ENCODE results near the gene METTL22.
"Not testable (repeated sequence)": the region's sequence is repeated elsewhere in the genome, so short reads cannot be mapped to it uniquely, and the experiment has no call there.

METTL22 gene

DNA sequence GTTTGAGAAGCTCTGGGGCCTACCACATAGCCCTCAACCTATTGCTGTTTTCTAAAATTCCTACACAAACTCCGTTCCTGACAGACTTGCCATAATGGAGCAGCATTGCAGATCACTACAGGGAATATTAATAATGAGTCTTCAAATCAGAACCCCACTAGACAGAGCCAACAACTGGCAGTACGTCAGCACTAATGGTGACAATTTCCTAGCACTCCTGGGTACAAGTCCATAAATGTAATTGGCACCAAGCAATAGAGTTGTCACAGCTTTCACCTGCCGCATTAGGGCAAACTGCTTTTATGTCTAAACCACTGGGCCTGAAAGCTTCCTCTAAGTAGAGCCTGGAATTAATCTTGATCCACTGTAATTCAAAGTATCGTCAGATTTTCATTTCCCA, 27.4 kb downstream of the METTL22 start:
- no peak overlapping the region for H3K9ac ChIP-seq (ENCODE audit: low read length in 2 of 2)
- no peaks in the 10 kb centered on the region for H3K4me1 ChIP-seq (ENCODE audit: control insufficient read depth, insufficient read depth, low read length)
- no peak overlapping the region for H3K27ac ChIP-seq (ENCODE audit: low read length)
- H3K9me3 ChIP-seq (ENCODE audit: control insufficient read depth in 2 of 2, low read length in 2 of 2), result no peaks in the 10 kb centered on the region
- no peaks in the 10 kb centered on the region for H3K27me3 ChIP-seq (ENCODE audit: control insufficient read depth in 1 of 2, insufficient read depth in 2 of 2, low read length in 2 of 2)
- H3K36me3 ChIP-seq (ENCODE audit: control insufficient read depth in 2 of 2, insufficient read depth in 2 of 2, low read length in 2 of 2), result peaks cover 34 to 40% of the 10 kb centered on the region in 2 donors
- H3K4me3 ChIP-seq (ENCODE audit: low read length in 2 of 2), result no peak overlapping the region

DNA sequence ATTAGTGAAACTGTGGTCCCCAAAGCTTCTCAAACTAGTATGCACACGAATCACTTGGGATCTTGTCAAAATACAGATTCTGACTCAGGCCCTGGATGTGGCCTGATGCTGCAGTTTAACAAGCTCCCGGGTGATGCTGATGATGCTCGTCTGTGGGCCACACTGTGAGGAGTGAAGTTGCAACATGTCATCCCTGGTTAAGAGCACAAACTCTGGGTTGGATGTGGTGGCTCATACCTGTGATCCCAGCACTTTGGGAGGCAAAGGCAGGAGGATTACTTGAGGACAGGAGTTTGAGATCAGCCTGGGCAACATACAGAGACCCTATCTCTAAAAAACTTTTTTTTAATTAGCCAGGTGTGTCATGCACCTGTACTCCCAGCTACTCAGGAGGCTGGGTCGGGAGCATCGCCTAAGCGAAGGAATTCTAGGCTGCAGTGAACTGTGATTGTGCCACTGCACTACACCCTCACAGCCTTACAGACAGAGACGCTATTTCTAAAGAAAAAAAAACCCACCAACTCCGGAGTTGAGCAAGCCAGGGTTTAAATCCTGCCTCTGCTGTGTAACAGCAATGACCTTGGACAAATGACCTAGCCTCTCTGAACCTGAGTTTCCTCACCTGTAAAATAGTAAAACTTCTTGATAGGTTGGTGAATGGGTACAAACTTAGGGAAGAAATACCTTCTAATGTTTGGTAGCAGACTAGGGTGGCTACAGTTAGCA, 28.5 kb downstream of the METTL22 start:
- no peaks in the 10 kb centered on the region for H3K9me3 ChIP-seq (ENCODE audit: control insufficient read depth in 2 of 2, low read length in 2 of 2)
- no peaks in the 10 kb centered on the region for H3K4me1 ChIP-seq (ENCODE audit: control insufficient read depth, insufficient read depth, low read length)
- no peak overlapping the region for H3K4me3 ChIP-seq (ENCODE audit: low read length in 2 of 2)

GRCh38 chr16:8651958-8652357, 30.5 kb downstream of the METTL22 start:
- not testable (repeated sequence) for H3K4me1 ChIP-seq (ENCODE audit: control insufficient read depth, insufficient read depth, low read length); H3K27me3 ChIP-seq (ENCODE audit: control insufficient read depth in 1 of 2, insufficient read depth in 2 of 2, low read length in 2 of 2); H3K9ac ChIP-seq (ENCODE audit: low read length in 2 of 2); H3K27ac ChIP-seq (ENCODE audit: low read length); H3K9me3 ChIP-seq (ENCODE audit: control insufficient read depth in 2 of 2, low read length in 2 of 2); H3K4me3 ChIP-seq (ENCODE audit: low read length in 2 of 2)
- peaks cover 9 to 16% of the 10 kb centered on the region in 2 donors for H3K36me3 ChIP-seq (ENCODE audit: control insufficient read depth in 2 of 2, insufficient read depth in 2 of 2, low read length in 2 of 2)

More for the DNA sequence above, 28.5 kb downstream of the METTL22 start:
- Histone ChIP-seq H3K36me3 (ENCODE audit: control insufficient read depth in 2 of 2, insufficient read depth in 2 of 2, low read length in 2 of 2) (peaks cover 25 to 30% of the 10 kb centered on the region in 2 donors), H3K27ac (ENCODE audit: low read length) (no peak overlapping the region), H3K9ac (ENCODE audit: low read length in 2 of 2) (no peak overlapping the region), H3K27me3 (ENCODE audit: control insufficient read depth in 1 of 2, insufficient read depth in 2 of 2, low read length in 2 of 2) (no peaks in the 10 kb centered on the region)

DNA sequence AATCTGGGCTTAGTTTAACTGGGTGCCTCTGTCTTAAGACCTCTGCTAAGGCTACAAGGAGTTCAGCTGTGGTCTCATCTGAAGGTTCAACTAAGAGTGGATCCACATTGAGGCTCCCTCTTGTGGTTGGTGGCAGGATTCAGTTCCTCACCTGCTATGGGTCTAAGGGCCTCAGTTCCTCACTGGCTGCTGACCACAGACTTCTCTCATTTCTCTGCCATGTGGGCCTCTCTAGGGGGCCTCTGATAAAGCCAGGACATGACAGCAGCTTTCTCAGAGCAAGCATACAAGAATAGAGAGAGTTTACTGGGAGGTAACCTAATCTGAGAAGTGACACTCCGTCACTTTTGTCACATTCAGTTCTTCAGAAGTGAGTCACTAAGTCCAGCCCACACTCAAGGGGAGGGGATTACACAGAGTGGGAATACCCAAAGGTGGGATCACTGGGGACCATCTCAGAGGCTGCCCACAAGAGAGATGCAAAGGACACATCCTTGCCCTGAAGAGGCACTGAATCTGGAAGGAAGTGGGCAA, 33.8 kb downstream of the METTL22 start:
- H3K4me1 ChIP-seq (ENCODE audit: control insufficient read depth, insufficient read depth, low read length), result no peaks in the 10 kb centered on the region
- H3K36me3 ChIP-seq (ENCODE audit: control insufficient read depth in 2 of 2, insufficient read depth in 2 of 2, low read length in 2 of 2), result peaks cover 0 to 2% of the 10 kb centered on the region in 2 donors
- H3K27ac ChIP-seq (ENCODE audit: low read length), result no peak overlapping the region
- no peaks in the 10 kb centered on the region for H3K9me3 ChIP-seq (ENCODE audit: control insufficient read depth in 2 of 2, low read length in 2 of 2)
- H3K4me3 ChIP-seq (ENCODE audit: low read length in 2 of 2), result no peak overlapping the region
- H3K9ac ChIP-seq (ENCODE audit: low read length in 2 of 2), result no peak overlapping the region
- H3K27me3 ChIP-seq (ENCODE audit: control insufficient read depth in 1 of 2, insufficient read depth in 2 of 2, low read length in 2 of 2), result no peaks in the 10 kb centered on the region

DNA sequence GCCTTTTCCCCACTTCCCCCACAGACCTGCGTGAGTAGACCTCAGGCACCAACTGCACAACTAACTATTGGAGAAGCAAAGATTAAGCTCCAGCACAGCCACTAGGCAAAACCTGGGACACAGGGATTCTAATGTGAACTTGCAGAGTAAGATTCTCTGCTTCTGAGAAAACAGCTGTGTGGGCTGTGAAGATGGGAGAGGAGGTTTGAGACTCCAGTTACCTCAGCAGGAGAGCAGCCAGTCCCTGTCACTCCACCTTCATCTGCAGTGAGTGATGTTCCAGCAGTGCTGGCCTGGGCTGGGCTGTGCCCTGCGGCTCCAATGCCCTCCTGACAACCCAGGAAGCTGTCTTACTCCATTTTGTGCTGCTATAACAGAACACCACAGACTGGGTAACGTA, 34.9 kb downstream of the METTL22 start:
- peaks cover 0 to 2% of the 10 kb centered on the region in 2 donors for H3K36me3 ChIP-seq (ENCODE audit: control insufficient read depth in 2 of 2, insufficient read depth in 2 of 2, low read length in 2 of 2)
- no peaks in the 10 kb centered on the region for H3K27me3 ChIP-seq (ENCODE audit: control insufficient read depth in 1 of 2, insufficient read depth in 2 of 2, low read length in 2 of 2)
- no peak overlapping the region for H3K9ac ChIP-seq (ENCODE audit: low read length in 2 of 2)
- no peak overlapping the region for H3K4me3 ChIP-seq (ENCODE audit: low read length in 2 of 2)
- no peaks in the 10 kb centered on the region for H3K4me1 ChIP-seq (ENCODE audit: control insufficient read depth, insufficient read depth, low read length)
- H3K27ac ChIP-seq (ENCODE audit: low read length), result no peak overlapping the region
- H3K9me3 ChIP-seq (ENCODE audit: control insufficient read depth in 2 of 2, low read length in 2 of 2), result no peaks in the 10 kb centered on the region

DNA sequence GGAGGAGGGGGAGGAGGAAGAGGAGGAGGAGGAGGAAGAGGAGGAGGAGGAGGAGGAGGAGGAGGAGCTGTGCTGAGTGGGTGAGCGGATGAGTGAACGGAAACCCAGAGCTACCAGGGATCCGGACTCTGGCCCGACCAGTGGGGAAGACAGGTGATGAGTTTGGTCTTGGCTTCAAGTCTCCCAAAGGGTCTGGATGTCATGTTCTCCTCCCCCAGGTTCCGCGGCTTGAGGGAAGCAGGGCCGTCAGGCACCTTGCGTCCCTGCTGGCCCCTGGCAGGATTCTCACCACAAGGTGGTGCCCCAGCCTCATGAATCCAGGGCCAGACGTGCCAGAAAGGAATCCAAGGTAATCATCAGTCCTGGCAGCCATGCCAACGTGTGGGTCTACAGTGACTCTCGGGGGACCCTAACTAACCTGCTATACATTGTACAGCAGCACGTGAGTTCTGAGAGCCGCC, 39.4 kb downstream of the METTL22 start:
- H3K4me3 ChIP-seq (ENCODE audit: low read length in 2 of 2), result no peak overlapping the region
- no peak overlapping the region for H3K9ac ChIP-seq (ENCODE audit: low read length in 2 of 2)
- peaks cover 0 to 11% of the 10 kb centered on the region in 2 donors for H3K36me3 ChIP-seq (ENCODE audit: control insufficient read depth in 2 of 2, insufficient read depth in 2 of 2, low read length in 2 of 2)
- H3K4me1 ChIP-seq (ENCODE audit: control insufficient read depth, insufficient read depth, low read length), result no peaks in the 10 kb centered on the region
- no peaks in the 10 kb centered on the region for H3K9me3 ChIP-seq (ENCODE audit: control insufficient read depth in 2 of 2, low read length in 2 of 2)
- no peaks in the 10 kb centered on the region for H3K27me3 ChIP-seq (ENCODE audit: control insufficient read depth in 1 of 2, insufficient read depth in 2 of 2, low read length in 2 of 2)
- no peak overlapping the region for H3K27ac ChIP-seq (ENCODE audit: low read length)

DNA sequence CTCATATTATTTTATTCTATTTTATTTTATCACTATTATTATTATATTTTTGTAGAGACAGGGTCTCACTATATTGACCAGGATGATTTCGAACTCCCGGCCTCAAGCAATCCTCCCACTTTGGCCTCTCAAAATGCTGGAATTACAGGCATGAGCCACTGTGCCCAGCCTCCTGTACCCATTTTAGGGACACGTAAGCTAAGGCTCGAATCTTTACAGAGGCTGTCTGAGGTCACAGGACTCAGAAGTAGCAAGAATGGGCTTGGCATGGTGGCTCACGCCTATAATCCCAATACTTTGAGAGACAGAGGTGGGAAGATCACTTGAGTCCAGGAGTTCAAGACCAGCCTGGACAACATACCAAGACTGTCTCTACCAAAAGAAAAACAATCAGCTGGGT, 40.2 kb downstream of the METTL22 start:
- H3K9me3 ChIP-seq (ENCODE audit: control insufficient read depth in 2 of 2, low read length in 2 of 2), result no peaks in the 10 kb centered on the region
- peaks cover 0 to 11% of the 10 kb centered on the region in 2 donors for H3K36me3 ChIP-seq (ENCODE audit: control insufficient read depth in 2 of 2, insufficient read depth in 2 of 2, low read length in 2 of 2)
- no peak overlapping the region for H3K9ac ChIP-seq (ENCODE audit: low read length in 2 of 2)
- H3K27ac ChIP-seq (ENCODE audit: low read length), result no peak overlapping the region
- no peak overlapping the region for H3K4me3 ChIP-seq (ENCODE audit: low read length in 2 of 2)
- no peaks in the 10 kb centered on the region for H3K4me1 ChIP-seq (ENCODE audit: control insufficient read depth, insufficient read depth, low read length)
- no peaks in the 10 kb centered on the region for H3K27me3 ChIP-seq (ENCODE audit: control insufficient read depth in 1 of 2, insufficient read depth in 2 of 2, low read length in 2 of 2)

DNA sequence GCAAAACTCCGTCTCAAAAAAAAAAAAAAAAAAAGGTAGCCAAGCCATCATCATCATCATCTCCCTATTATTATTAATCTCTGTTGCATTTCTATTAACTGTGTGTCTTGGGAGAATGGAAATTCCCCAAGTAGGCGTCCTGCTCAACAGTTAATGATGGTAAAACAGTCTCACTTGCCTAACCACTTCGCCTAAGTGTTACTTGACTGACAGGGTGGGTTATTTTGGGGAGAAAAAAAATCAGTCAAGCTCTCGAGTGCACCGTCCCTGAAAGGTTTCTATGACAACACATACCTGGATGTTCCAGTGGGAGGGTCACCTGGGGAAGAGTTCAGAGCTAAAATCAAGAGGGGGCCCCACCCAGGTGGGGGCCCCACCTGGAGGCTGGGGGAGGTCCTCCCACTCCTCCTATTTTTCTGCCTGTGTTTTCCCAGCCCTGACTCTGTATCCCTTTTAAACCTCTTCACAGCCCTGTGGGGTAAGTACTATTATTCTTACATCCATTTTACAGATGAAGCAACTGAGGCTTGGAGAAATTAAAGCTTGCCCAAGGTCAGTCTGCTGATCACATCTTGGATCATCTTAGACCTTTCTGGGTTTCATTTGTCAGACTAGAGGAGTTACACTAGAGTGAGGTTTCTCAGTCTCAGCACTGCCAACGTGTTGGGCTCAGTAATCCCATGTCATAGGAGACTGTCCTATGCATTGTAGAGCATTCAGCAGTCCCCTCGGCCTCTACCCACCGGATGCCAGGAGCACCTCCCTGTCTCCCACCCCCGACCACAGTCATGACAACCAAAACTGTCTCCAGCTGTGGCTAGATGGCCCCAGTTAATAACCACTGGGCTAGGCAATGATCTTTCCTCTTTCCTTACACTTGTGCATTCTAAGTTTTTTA, 41.9 kb downstream of the METTL22 start:
- no peaks in the 10 kb centered on the region for H3K27me3 ChIP-seq (ENCODE audit: control insufficient read depth in 1 of 2, insufficient read depth in 2 of 2, low read length in 2 of 2)
- H3K27ac ChIP-seq (ENCODE audit: low read length), result no peak overlapping the region
- no peaks in the 10 kb centered on the region for H3K9me3 ChIP-seq (ENCODE audit: control insufficient read depth in 2 of 2, low read length in 2 of 2)
- no peaks in the 10 kb centered on the region for H3K4me1 ChIP-seq (ENCODE audit: control insufficient read depth, insufficient read depth, low read length)
- H3K36me3 ChIP-seq (ENCODE audit: control insufficient read depth in 2 of 2, insufficient read depth in 2 of 2, low read length in 2 of 2), result peaks cover 8 to 15% of the 10 kb centered on the region in 2 donors
- H3K9ac ChIP-seq (ENCODE audit: low read length in 2 of 2), result no peak overlapping the region
- no peak overlapping the region for H3K4me3 ChIP-seq (ENCODE audit: low read length in 2 of 2)

DNA sequence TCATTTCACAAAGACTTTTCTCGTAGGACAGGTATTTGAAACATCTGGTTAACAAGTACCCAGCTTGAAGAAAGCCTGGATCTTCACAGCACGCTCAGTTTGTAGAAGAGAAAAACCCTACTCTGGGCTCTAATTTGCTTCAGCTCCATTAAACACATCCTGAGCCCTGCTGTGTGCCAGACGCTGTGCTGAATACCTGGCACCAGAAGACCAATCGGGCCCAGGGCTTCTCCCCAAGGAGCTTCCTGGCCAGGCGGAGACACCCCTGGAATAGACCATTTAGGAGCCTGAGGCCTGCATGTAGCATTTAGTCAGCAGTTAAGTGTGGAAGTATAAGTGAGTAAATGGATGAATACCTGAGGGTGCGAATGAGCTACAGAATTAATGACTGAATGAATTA, 44.0 kb downstream of the METTL22 start:
- Histone ChIP-seq H3K27me3 (ENCODE audit: control insufficient read depth in 1 of 2, insufficient read depth in 2 of 2, low read length in 2 of 2) (no peaks in the 10 kb centered on the region), H3K9me3 (ENCODE audit: control insufficient read depth in 2 of 2, low read length in 2 of 2) (no peaks in the 10 kb centered on the region), H3K9ac (ENCODE audit: low read length in 2 of 2) (no peak overlapping the region), H3K27ac (ENCODE audit: low read length) (no peak overlapping the region), H3K4me1 (ENCODE audit: control insufficient read depth, insufficient read depth, low read length) (no peaks in the 10 kb centered on the region), H3K36me3 (ENCODE audit: control insufficient read depth in 2 of 2, insufficient read depth in 2 of 2, low read length in 2 of 2) (peaks cover 8 to 15% of the 10 kb centered on the region in 2 donors), H3K4me3 (ENCODE audit: low read length in 2 of 2) (no peak overlapping the region)

DNA sequence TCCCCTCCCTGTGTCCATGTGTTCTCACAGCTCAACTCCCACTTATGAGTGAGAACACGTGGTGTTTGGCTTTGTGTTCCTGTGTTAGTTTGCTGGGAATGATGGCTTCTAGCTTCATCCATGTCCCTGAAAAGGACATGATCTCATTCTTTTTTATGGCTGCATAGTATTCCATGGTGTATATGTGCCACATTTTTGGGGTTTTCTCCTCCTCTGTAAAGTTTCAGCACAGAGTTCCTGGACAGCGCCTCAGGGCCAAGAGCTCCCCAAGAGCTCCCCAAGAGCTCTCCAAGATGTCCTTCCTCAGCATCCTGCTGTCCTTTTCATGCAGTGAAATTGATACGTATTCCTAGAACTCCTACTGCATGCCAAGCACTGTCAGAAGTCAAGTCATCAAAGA, 46.0 kb downstream of the METTL22 start:
- H3K4me1 ChIP-seq (ENCODE audit: control insufficient read depth, insufficient read depth, low read length), result no peaks in the 10 kb centered on the region
- no peak overlapping the region for H3K4me3 ChIP-seq (ENCODE audit: low read length in 2 of 2)
- H3K27me3 ChIP-seq (ENCODE audit: control insufficient read depth in 1 of 2, insufficient read depth in 2 of 2, low read length in 2 of 2), result no peaks in the 10 kb centered on the region
- no peak overlapping the region for H3K27ac ChIP-seq (ENCODE audit: low read length)
- no peak overlapping the region for H3K9ac ChIP-seq (ENCODE audit: low read length in 2 of 2)
- no peaks in the 10 kb centered on the region for H3K9me3 ChIP-seq (ENCODE audit: control insufficient read depth in 2 of 2, low read length in 2 of 2)
- H3K36me3 ChIP-seq (ENCODE audit: control insufficient read depth in 2 of 2, insufficient read depth in 2 of 2, low read length in 2 of 2), result peaks cover 8 to 15% of the 10 kb centered on the region in 2 donors

Data from stomach smooth muscle (tissue), 2 donors.